ENCODE results near the gene HSPB2. TPM values are rescaled to one million over a fixed set of nuclear protein-coding genes. Genes with fewer than 3 reads are reported as not detected.
"Not testable (repeated sequence)": the region's sequence is repeated elsewhere in the genome, so short reads cannot be mapped to it uniquely, and the experiment has no call there.

The HSPB2 gene
- 10 to 100 TPM in 10 of 12 donors, 1 to 10 TPM in 1, not detected in 1; 8.3 to 92.5 (median 77.4) TPM for polyA plus RNA-seq (ENCODE audit: insufficient read length in 12 of 12)
- long read RNA-seq, donor 1, transcript HSPB2-201 (2 exons, 1,335 nt): major isoform, 12 of 12 reads
- long read RNA-seq, donor 1, partial matches to known transcripts: 0 of 12 reads
- long read RNA-seq, donor 1, other reads (novel, unspliced or antisense): 0 of 12 reads
- long read RNA-seq, donor 2, transcript HSPB2-201 (2 exons, 1,335 nt): major isoform, 427 of 427 reads
- long read RNA-seq, donor 2, partial matches to known transcripts: 0 of 427 reads
- long read RNA-seq, donor 2, other reads (novel, unspliced or antisense): 0 of 427 reads
- long read RNA-seq, donor 3, transcript HSPB2-201 (2 exons, 1,335 nt): major isoform, 176 of 176 reads
- long read RNA-seq, donor 3, partial matches to known transcripts: 0 of 176 reads
- long read RNA-seq, donor 3, other reads (novel, unspliced or antisense): 0 of 176 reads
- long read RNA-seq, donor 4, transcript HSPB2-201 (2 exons, 1,335 nt): major isoform, 114 of 114 reads
- long read RNA-seq, donor 4, partial matches to known transcripts: 0 of 114 reads
- long read RNA-seq, donor 4, other reads (novel, unspliced or antisense): 0 of 114 reads
- long read RNA-seq, donor 5: 0 reads
- long read RNA-seq, donor 6, transcript HSPB2-201 (2 exons, 1,335 nt): major isoform, 161 of 161 reads
- long read RNA-seq, donor 6, partial matches to known transcripts: 0 of 161 reads
- long read RNA-seq, donor 6, other reads (novel, unspliced or antisense): 0 of 161 reads
- long read RNA-seq, donor 7, transcript HSPB2-201 (2 exons, 1,335 nt): major isoform, 165 of 165 reads
- long read RNA-seq, donor 7, partial matches to known transcripts: 0 of 165 reads
- long read RNA-seq, donor 7, other reads (novel, unspliced or antisense): 0 of 165 reads
- long read RNA-seq, donor 8, transcript HSPB2-201 (2 exons, 1,335 nt): major isoform, 407 of 407 reads
- long read RNA-seq, donor 8, partial matches to known transcripts: 0 of 407 reads
- long read RNA-seq, donor 8, other reads (novel, unspliced or antisense): 0 of 407 reads
- long read RNA-seq, donor 9, transcript HSPB2-201 (2 exons, 1,335 nt): major isoform, 177 of 177 reads
- long read RNA-seq, donor 9, partial matches to known transcripts: 0 of 177 reads
- long read RNA-seq, donor 9, other reads (novel, unspliced or antisense): 0 of 177 reads
- long read RNA-seq, donor 10, transcript HSPB2-201 (2 exons, 1,335 nt): major isoform, 361 of 361 reads
- long read RNA-seq, donor 10, partial matches to known transcripts: 0 of 361 reads
- long read RNA-seq, donor 10, other reads (novel, unspliced or antisense): 0 of 361 reads
- long read RNA-seq, donor 11, transcript HSPB2-201 (2 exons, 1,335 nt): major isoform, 317 of 317 reads
- long read RNA-seq, donor 11, partial matches to known transcripts: 0 of 317 reads
- long read RNA-seq, donor 11, other reads (novel, unspliced or antisense): 0 of 317 reads

- DNase-seq: no peak
These were observed at the start of gene HSPB2 for GRCh38 chr11:111912535-111912934. HSPB2 (plus strand) TSS chr11:111912734; CDS start chr11:111912830, 96 bp downstream.

- DNase-seq: no peak
These were observed 42.4 kb upstream of the HSPB2 start for GRCh38 chr11:111870113-111870512.

- DNase-seq: no peak
These were observed 42.0 kb upstream of the HSPB2 start for GRCh38 chr11:111870522-111870885.

GRCh38 chr11:111870886-111871692 is 41.4 kb upstream of the HSPB2 start, which contains the start of gene ALG9:
ALG9 (minus strand) TSS chr11:111871581; CDS start chr11:111871482, 99 bp downstream.
- peak; percentile 92 for DNase-seq

GRCh38 chr11:111871693-111872161 is 40.8 kb upstream of the HSPB2 start:
- DNase-seq: no peak

GRCh38 chr11:111878385-111878848 is 34.1 kb upstream of the HSPB2 start:
- no peak for DNase-seq

- DNase-seq: peak; percentile 97
These were observed 33.5 kb upstream of the HSPB2 start, which contains the start of the genes CFAP68 and FDXACB1 for GRCh38 chr11:111878849-111879636. CFAP68 (plus strand) TSS chr11:111879541; CDS start chr11:111879561, 20 bp downstream. FDXACB1 (minus strand) TSS chr11:111879165; CDS start chr11:111879132, 33 bp downstream.

- DNase-seq: no peak
These were observed 32.9 kb upstream of the HSPB2 start for GRCh38 chr11:111879637-111879960.

GRCh38 chr11:111882202-111882601 is 30.3 kb upstream of the HSPB2 start:
- DNase-seq: no peak

- DNase-seq: not testable (repeated sequence)
These were observed 27.5 kb upstream of the HSPB2 start for GRCh38 chr11:111885053-111885452.

GRCh38 chr11:111886032-111886431 is 26.5 kb upstream of the HSPB2 start:
- DNase-seq: no peak

- DNase-seq: no peak
These were observed 25.7 kb upstream of the HSPB2 start for GRCh38 chr11:111886844-111887243.

- no peak for DNase-seq
These were observed 7.1 kb upstream of the HSPB2 start for GRCh38 chr11:111905411-111905810.

- DNase-seq: no peak
These were observed 5.9 kb upstream of the HSPB2 start for GRCh38 chr11:111906680-111907079.

- DNase-seq: no peak
These were observed 3.8 kb upstream of the HSPB2 start for GRCh38 chr11:111908639-111909305.

- no peak for DNase-seq
These were observed 3.2 kb upstream of the HSPB2 start for GRCh38 chr11:111909378-111909777.

GRCh38 chr11:111910676-111911562 is 1.6 kb upstream of the HSPB2 start:
- no peak for DNase-seq

All from muscle of arm (tissue), 14 donors.